Caco-2 (cell line): ENCODE measurements around the gene NEK11. TPM values are rescaled to one million over a fixed set of nuclear protein-coding genes. Genes with fewer than 3 reads are reported as not detected.

ENCODE experiments used
- BruUV-seq: library from RNA; stranded (reverse); fragments of 400-500 nt; replicated peaks from 2 replicates; lab custom pipeline; 2021; lab: Mats Ljungman, UMichigan
- CTCF ChIA-PET: fragments of 300-600 bp; sonication (Branson Sonifier 250); formaldehyde crosslinking; loops from one replicate; lab custom pipeline; 2022; ENCODE audit warnings: antibody characterized with exemption; lab: Charles Lee
- POLR2A ChIA-PET: fragments of 300-600 bp; sonication (Branson Sonifier 250); formaldehyde crosslinking; loops from one replicate; lab custom pipeline; 2022; ENCODE audit warnings: antibody characterized with exemption; lab: Charles Lee
- DNase-seq, 2 experiments: peaks; one replicate each; pipeline versions ENCODE4 v3.0.0 to v3.0.0-alpha.2; 2020 to 2022
- H3K27me3 ChIP-seq: replicated peaks from 2 replicates; pipeline ENCODE4 v1.6.0; 2011; ENCODE audit warnings: low read length; ENCODE audit not compliant: control insufficient read depth, insufficient read depth
- H3K36me3 ChIP-seq: 2 replicates; pipeline ENCODE4 v1.5.1; 2011; ENCODE audit warnings: low read length; ENCODE audit not compliant: control insufficient read depth, insufficient read depth
- H3K4me1 ChIP-seq: fragments of 250-450 bp; sonication (Bioruptor Pico); 2 replicates; pipeline ENCODE4 v1.5.1; 2020; ENCODE audit warnings: mild to moderate bottlenecking
- H3K4me3 ChIP-seq: 2 replicates; pipeline ENCODE4 v1.5.1; 2011; ENCODE audit warnings: low read depth, mild to moderate bottlenecking, control low read depth, low read length
- H3K9me3 ChIP-seq: fragments of 250-450 bp; sonication (Bioruptor Pico); 2 replicates; pipeline ENCODE4 v1.5.1; 2020; ENCODE audit warnings: mild to moderate bottlenecking, moderate library complexity
- H3K27ac Mint-ChIP-seq: one replicate; pipeline ENCODE4 v1.8.0; 2022; ENCODE audit warnings: mixed read lengths; ENCODE audit not compliant: unreplicated experiment
- H3K27me3 Mint-ChIP-seq: one replicate; pipeline ENCODE4 v1.8.0; 2022; ENCODE audit warnings: mixed read lengths; ENCODE audit not compliant: insufficient read depth, unreplicated experiment
- H3K36me3 Mint-ChIP-seq: one replicate; pipeline ENCODE4 v1.8.0; 2022; ENCODE audit warnings: mild to moderate bottlenecking, mixed read lengths; ENCODE audit not compliant: insufficient read depth, unreplicated experiment
- H3K4me1 Mint-ChIP-seq: one replicate; pipeline ENCODE4 v1.8.0; 2022; ENCODE audit warnings: low read depth, mixed read lengths; ENCODE audit not compliant: unreplicated experiment
- H3K4me3 Mint-ChIP-seq: one replicate; pipeline ENCODE4 v1.8.0; 2022; ENCODE audit warnings: mild to moderate bottlenecking, moderate library complexity, mixed read lengths; ENCODE audit not compliant: unreplicated experiment
- H3K9me3 Mint-ChIP-seq: one replicate; pipeline ENCODE4 v1.8.0; 2022; ENCODE audit warnings: mixed read lengths; ENCODE audit not compliant: unreplicated experiment
- CTCF ChIP-seq, 2 experiments: fragments of 200-600 bp in 1 of 2; IDR thresholded peaks; 1 replicate in 1 of 2; 2 replicates in 1 of 2; pipeline versions ENCODE4 v1.5.1 to v1.8.0; 2011 to 2022; ENCODE audit warnings: antibody characterized with exemption in 1 of 2, control low read depth in 1 of 2, inconsistent platforms in 1 of 2, low read depth in 1 of 2, low read length in 1 of 2, mild to moderate bottlenecking in 1 of 2, moderate library complexity in 1 of 2; ENCODE audit not compliant: insufficient read depth in 1 of 2, severe bottlenecking in 1 of 2, unreplicated experiment in 1 of 2
- intact Hi-C: fragments of 100-400 bp; cut with micrococcal nuclease; formaldehyde crosslinking; loops from one replicate; pipeline ENCODE4 v1.10.0; 2022; ENCODE audit not compliant: unreplicated experiment
- total RNA-seq: library from RNA; stranded (reverse); gene quantifications from 2 replicates; pipeline ENCODE4 v1.2.3, GENCODE V29; 2022

NEK11 gene
- total RNA-seq, 1 experiment from 2014 or later = 4.4 TPM

GRCh38 chr3:131216801-131217200 is 190.1 kb downstream of the NEK11 start:
- BruUV-seq = no TSS peak
- Histone ChIP-seq H3K4me1 (no peaks in the 10 kb centered on the region), H3K9me3 (no peaks in the 10 kb centered on the region), H3K36me3 (no peaks in the 10 kb centered on the region), H3K27me3 (no peaks in the 10 kb centered on the region), H3K4me3 (no peak overlapping the region)
- TF ChIP-seq CTCF (IDR thresholded peaks at IDR 0.05; ENCODE audit: insufficient read depth in 1 of 2, low read depth in 1 of 2, low read length in 1 of 2, severe bottlenecking in 1 of 2, unreplicated experiment in 1 of 2) = no peak
- Mint-ChIP-seq H3K36me3 (no peaks in the 10 kb centered on the region), H3K9me3 (peaks cover 2% of the 10 kb centered on the region), H3K27ac (no peak overlapping the region), H3K4me3 (peak overlapping the region; percentile 27), H3K4me1 (peaks cover 7% of the 10 kb centered on the region), H3K27me3 (no peaks in the 10 kb centered on the region)
- DNase-seq = peak; percentile 15 to 43
- POLR2A ChIA-PET = no interaction called here
- intact Hi-C loops = no loop called here
- CTCF ChIA-PET = no interaction called here

- Histone ChIP-seq H3K4me1 (no peaks in the 10 kb centered on the region), H3K36me3 (no peaks in the 10 kb centered on the region), H3K9me3 (no peaks in the 10 kb centered on the region), H3K27me3 (no peaks in the 10 kb centered on the region), H3K4me3 (no peak overlapping the region)
- intact Hi-C loops = no loop called here
- no peak for TF ChIP-seq CTCF (IDR thresholded peaks at IDR 0.05; ENCODE audit: insufficient read depth in 1 of 2, low read depth in 1 of 2, low read length in 1 of 2, severe bottlenecking in 1 of 2, unreplicated experiment in 1 of 2)
- CTCF ChIA-PET = no interaction called here
- no peak for DNase-seq
- POLR2A ChIA-PET = no interaction called here
- H3K4me3 Mint-ChIP-seq = peak overlapping the region; percentile 27
- no TSS peak for BruUV-seq
- no peaks in the 10 kb centered on the region for H3K27me3 Mint-ChIP-seq
- no peak overlapping the region for H3K27ac Mint-ChIP-seq
- no peaks in the 10 kb centered on the region for H3K9me3 Mint-ChIP-seq
- peaks cover 7% of the 10 kb centered on the region for H3K4me1 Mint-ChIP-seq
- H3K36me3 Mint-ChIP-seq = no peaks in the 10 kb centered on the region
Measured at GRCh38 chr3:131217296-131217741, 190.6 kb downstream of the NEK11 start.

DNA sequence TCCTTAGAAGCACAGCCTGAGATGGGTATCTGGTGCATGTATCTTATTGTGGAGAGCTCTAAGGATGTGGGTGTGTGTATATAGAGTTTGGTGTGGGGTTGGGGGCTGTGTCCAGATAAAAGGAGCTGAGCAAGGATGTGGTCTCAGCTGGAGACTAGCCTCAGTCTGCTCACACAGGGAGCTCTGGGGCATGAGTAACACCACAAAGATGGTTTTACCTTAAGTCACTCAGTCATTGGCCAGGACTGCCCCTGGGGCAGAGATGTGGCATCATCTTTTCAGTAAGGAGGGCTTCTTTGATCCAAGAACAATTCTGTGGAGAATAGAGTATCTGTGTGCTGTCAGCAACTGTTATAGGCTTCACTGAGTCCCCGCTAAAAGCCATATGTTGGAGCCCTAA is 191.5 kb downstream of the NEK11 start:
- POLR2A ChIA-PET = no interaction called here
- intact Hi-C loops = no loop called here
- no peaks in the 10 kb centered on the region for H3K9me3 Mint-ChIP-seq
- no peak overlapping the region for H3K4me3 Mint-ChIP-seq
- H3K27me3 Mint-ChIP-seq = no peaks in the 10 kb centered on the region
- peaks cover 7% of the 10 kb centered on the region for H3K4me1 Mint-ChIP-seq
- Histone ChIP-seq H3K4me1 (no peaks in the 10 kb centered on the region), H3K9me3 (no peaks in the 10 kb centered on the region), H3K4me3 (no peak overlapping the region), H3K27me3 (no peaks in the 10 kb centered on the region), H3K36me3 (no peaks in the 10 kb centered on the region)
- CTCF ChIA-PET = no interaction called here
- H3K27ac Mint-ChIP-seq = no peak overlapping the region
- no peaks in the 10 kb centered on the region for H3K36me3 Mint-ChIP-seq
- TF ChIP-seq CTCF (IDR thresholded peaks at IDR 0.05; ENCODE audit: insufficient read depth in 1 of 2, low read depth in 1 of 2, low read length in 1 of 2, severe bottlenecking in 1 of 2, unreplicated experiment in 1 of 2) = no peak
- BruUV-seq = no TSS peak
- DNase-seq = no peak
